HG03571 (cell line): Measurements from ENCODE around the gene GOLGA6L10.
"Not testable (repeated sequence)": the region's sequence is repeated elsewhere in the genome, so short reads cannot be mapped to it uniquely, and the experiment has no call there.

ENCODE experiments used
- ATAC-seq: cut with Tn5 transposase; IDR thresholded peaks from one replicate; pipeline ENCODE4 v1.9.1; 2021; ENCODE audit not compliant: unreplicated experiment

GOLGA6L10 gene, protein sequence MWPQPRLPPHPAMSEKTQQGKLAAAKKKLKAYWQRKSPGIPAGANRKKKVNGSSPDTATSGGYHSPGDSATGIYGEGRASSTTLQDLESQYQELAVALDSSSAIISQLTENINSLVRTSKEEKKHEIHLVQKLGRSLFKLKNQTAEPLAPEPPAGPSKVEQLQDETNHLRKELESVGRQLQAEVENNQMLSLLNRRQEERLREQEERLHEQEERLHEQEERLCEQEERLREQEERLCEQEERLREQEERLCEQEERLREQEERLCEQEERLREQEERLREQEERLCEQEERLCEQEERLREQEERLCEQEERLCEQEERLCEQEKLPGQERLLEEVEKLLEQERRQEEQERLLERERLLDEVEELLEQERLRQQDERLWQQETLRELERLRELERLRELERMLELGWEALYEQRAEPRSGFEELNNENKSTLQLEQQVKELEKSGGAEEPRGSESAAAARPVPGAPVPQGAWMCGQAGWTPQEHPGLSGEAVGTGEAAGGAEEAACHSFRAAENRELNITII

DNA sequence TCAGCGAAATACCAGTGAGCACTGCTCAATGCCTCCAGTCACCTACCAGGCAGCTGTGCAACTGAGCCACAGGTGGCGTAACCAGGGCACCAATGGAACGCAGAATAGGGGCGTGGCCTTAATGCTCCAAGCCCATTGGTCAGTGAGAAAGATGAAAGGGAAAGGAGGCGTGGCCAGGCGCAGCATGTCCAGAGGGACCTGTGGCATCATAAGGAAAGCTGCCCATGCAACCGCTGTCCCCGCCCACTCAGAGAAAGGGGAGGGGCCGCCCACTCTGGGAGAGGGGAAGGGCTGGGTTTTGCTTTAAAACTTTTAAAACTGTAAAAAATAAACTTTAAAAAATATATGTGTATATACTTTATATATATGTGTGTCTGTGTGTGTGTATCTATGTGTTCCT, at the start of gene GOLGA6L10:
Gene GOLGA6L10, minus strand, starts transcription at position 101 of the 400 bp plus-strand sequence. Its CDS starts 100 bp downstream, at position 1.
- not testable (repeated sequence) for ATAC-seq

DNA sequence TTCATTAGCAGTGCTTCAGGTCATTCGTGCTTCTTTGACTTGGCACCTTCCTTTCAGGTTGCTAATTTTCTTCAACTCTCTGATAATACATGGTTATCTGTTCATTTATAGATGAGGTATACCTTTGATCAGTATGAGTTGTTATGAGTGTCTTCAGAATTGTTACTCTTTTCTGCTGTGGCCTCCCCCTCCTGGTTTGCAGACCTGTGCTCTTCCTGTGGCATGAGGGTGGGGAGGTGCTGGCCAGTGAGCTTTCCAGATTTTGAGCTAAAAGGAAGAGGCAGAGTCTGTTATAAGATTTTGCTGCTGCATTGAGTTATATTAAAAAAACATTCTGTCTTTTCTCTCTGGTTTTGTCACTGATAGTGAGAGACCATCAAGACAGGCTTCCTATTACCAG, 49.5 kb upstream of the GOLGA6L10 start:
- ATAC-seq = no peak

DNA sequence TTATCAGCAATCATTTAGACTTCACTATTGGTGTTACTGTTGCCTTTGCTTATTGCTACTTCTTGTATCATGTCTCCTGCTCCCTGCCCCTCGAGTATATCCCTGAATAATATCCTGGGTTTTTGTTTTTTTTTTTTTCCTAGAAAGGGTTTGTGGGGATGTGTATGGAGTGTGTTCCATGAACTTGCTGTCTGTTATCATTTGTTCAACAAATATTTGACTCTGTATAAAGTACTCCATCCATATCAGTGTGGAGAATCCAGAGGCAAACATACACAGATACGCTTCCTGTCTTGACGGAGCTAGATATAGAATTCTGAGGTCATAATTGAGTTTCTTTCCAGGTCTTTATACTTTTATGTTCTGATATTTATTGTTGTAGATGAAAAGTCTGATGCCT, 48.5 kb upstream of the GOLGA6L10 start:
- no peak for ATAC-seq

DNA sequence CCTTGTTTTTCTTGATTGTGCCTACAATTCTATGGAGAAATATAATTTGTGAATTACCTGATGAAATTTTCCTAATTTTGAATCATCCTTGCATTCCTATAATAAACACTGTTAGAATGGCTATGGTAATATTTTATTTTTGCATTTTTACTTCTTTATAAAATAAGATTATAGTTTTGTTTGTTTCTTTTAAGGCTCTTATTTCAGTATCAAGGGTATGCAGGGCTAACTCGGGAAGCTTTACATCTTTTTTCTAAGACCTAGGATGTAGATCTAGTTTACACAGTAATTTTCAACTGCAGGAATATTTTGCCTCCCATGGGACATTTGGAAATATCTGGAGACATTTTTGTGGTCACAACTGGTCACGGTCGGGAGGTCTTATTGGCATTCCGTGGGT, 46.5 kb upstream of the GOLGA6L10 start:
- ATAC-seq = not testable (repeated sequence)

DNA sequence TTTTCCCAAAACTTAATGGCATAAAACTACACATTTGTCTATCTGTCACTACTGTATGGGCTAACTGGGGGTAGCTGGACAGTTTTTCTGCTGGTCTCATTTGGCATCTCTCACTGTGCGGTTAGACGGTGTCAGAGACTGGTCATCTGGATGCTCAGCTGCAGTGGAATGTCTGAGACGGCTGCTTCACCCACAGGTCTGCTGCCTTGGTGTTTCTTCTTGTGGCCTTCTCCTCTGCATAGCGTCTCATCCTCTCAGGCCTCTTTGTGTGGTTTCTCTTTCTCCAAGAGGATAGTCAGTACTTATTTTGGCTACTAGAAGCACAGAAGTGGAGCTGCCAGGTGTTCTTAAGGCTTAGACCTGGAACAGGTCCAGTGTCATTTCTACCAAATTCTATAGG, 44.4 kb upstream of the GOLGA6L10 start:
- no peak for ATAC-seq

DNA sequence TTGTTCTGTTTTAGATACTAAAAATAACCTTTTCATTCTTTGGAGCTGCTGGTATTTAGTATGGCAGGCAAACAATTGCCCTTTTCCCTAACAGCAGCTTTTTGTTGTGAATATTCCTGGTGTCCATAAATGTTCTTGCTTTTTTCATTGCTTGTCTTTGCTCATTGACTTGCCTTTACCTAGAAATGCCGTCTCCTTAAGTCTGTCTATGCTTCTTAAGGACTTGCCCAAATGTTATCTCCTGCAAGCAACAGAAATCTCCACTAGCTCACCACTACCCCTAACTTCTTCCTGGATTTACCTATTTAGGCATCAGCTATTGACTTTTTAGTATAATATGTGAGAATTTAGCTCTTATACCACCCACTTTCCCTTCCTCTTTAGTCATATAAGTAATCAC, 42.8 kb upstream of the GOLGA6L10 start:
- ATAC-seq = not testable (repeated sequence)

DNA sequence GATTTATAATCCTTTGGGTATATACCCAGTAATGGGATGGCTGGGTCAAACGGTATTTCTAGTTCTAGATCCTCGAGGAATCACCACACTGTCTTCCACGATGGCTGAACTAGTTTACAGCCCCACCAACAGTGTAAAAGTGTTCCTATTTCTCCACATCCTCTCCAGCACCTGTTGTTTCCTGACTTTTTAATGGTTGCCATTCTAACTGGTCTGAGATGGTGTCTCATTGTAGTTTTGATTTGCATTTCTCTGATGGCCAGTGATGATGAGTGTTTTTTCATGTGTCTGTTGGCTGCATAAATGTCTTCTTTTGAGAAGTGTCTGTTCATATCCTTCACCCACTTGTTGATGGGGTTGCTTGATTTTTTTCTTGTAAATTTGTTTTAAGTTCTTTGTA, 40.9 kb upstream of the GOLGA6L10 start:
- not testable (repeated sequence) for ATAC-seq

DNA sequence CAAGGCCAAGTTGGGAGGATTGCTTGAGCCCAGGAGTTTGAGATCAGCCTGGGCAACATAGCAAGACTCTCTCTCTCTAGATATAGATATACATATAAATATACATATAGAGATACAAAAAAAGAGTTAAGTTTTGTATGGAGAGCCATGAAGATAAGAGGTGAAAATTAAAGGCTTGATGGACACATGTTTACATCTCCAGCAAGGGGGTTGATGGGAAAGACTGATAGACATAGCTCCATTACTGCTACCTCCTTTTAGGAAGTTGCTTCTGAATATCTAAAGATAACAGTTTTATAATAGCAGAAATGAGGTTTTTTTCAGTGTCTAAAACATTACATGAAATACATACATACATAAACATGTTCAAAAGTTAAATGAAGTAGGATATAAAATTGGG, 37.9 kb upstream of the GOLGA6L10 start:
- not testable (repeated sequence) for ATAC-seq

DNA sequence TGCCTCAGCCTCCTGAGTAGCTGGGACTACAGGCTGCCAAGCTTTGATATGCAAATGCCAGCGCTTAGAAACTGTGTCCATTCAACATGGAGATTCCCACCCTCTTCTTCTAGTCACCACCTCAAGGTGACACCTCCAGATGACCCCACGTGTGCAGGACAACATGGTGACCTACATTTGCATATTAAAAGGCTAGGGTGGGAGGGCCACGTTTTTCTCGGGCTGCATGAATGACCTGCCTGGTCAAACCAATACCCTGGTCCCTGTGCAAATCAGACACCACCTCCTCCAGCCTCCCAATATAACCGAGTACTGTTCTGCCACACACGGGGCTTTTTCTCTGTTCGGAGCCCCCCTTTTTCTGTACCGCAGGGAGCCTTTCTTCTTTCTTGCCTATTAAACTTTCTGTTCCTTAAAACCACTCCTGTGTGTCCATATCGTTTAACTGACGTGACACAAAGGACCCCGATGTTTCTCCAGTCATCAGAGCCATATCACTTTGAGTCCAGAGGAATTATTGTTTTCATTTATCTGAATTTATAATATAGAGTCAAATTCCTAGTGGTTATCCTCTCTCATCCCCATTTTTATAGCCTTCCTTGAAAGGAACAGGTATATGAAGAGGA, 32.2 kb upstream of the GOLGA6L10 start:
- not testable (repeated sequence) for ATAC-seq

DNA sequence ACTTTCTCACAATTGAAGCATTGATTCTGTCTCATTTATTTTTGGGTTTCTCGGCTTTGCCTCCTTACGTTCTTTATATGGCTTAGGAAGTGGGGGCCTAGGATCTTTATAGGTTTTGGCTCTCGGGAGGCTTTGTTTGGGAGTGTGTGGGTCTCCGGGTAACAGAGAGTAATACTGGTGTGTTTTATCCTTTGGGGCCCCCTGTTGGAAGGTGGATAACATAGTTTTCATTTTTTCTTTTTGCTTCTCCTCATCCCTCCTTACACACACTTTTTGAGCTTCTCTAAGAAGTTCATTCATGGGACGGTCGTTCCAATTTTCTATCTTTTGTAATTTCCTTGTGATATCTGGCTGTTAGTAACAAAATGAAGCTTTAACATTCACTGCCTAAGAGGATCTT, 30.3 kb upstream of the GOLGA6L10 start:
- ATAC-seq = not testable (repeated sequence)

DNA sequence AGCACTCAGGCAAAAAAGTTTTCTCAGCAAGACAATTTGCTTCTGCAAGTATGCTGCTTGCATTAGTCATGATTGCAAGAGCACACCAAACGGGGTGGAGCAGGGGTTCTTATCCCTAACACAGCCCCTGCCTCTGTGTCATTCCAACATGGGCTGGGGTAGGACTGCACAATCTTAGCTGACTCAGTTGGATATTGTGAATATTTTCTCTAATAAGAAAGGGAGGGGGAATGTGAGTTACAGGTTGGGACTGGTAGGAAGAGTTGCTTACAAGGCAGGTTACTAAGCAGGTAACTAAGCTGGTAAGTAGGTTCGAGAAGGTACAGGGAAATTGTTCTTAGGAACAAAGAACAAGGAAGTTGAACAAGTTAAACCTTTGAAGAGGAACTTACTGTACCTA, 24.4 kb upstream of the GOLGA6L10 start:
- ATAC-seq = not testable (repeated sequence)

DNA sequence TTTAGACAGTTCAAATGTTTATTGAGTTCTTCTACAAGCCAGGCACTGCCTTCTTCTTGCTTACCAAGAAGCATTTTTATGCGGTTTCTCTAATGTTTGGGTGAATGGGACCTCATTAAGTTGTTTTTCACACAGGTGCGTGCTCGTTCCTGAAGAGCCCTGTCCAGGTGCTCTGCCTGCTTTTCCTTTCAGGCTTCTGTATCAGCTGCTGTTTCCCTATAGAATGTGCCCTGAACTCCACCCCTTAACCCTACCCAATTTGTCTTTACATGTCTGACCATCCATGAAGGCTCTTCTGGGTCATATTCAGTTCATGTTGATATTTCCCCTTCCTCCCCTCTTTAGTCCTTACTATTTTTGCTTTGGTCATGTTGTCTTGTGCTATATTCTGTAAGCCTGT, 22.4 kb upstream of the GOLGA6L10 start:
- ATAC-seq = no peak

DNA sequence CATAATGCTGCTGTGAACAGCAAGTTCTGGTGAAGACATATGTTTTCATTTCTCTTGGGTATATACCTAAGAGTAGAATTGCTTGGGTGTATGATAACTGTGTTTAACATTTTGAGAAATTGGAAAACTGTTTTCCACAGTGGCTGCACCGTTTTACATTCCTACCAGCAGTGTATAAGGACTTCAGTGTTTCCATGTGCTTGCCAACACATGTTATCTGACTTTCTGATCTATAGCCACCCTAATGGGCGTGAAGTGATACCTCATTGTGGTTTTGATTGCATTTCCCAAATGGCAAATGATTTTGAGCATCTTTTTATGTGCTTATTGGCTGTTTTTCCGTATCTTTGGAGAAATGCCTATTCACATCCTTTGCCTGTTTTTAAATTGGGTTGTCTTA, 18.5 kb upstream of the GOLGA6L10 start:
- ATAC-seq = not testable (repeated sequence)

DNA sequence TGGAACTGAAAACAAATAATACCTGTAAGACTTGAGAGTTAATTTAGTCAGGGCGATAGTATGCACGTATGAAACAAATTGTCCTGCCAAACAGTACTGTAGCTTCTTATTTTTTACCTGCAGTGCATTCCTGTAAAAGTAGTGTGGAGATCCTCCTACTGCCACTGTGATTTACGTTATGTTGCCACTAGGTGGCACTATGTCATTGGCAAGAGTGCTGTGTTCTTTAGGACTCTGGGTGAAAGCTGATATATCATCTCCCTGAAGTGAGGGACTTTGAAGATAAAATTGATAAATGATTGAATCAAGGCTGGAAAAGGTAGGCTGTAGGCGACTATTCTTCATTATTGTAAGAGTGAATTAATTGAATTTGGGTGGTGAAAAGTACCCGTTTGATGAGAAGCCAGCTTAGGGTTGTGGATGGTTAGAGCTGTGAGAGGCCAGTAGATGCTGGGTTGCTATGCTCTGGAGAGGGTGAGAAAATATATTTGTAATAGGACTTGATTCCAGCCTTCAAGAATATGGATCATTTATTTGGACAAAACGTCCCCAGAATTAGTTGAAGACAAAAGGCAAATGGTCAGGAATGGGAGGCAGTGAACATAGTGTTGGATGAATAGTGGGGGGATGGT, 16.5 kb upstream of the GOLGA6L10 start:
- ATAC-seq = peak; percentile 66

DNA sequence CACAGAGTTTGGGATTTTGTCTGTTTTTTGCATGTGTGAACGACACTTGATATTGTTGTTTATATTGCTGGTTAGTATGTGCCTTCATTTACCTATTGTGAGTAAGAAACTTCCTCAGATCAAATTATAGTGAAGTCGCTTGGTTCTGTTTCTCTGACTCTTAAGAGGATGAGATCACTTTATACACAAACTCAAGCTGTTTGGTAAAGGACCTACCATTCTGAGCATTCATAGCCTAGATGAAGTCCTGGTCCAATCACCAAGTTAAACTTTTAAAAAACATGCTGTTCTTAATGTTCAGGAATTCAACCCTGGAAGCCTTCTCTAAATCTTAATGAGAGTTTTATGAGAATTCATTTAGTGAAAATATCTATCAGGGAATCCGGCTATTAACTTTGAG, 15.3 kb upstream of the GOLGA6L10 start:
- ATAC-seq = not testable (repeated sequence)

DNA sequence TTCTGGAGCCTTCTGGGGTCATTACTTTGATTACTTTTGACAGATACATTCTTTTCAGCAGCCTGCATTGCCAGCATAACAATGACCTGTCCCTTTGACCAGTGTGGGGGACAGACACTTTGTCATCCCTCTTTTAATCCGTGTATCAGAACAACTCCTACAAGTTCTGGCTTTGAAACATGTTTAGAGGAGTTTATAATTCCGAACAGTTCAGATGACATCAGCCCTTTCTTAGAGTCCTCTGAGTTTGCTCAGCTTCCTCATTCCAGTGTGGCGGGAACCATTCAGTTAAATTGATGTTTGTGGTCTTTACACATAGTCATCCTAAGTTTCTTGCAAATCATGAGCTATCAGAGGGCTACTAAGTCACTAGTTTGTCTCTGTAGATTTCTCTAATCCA, 13.5 kb upstream of the GOLGA6L10 start:
- ATAC-seq = not testable (repeated sequence)

DNA sequence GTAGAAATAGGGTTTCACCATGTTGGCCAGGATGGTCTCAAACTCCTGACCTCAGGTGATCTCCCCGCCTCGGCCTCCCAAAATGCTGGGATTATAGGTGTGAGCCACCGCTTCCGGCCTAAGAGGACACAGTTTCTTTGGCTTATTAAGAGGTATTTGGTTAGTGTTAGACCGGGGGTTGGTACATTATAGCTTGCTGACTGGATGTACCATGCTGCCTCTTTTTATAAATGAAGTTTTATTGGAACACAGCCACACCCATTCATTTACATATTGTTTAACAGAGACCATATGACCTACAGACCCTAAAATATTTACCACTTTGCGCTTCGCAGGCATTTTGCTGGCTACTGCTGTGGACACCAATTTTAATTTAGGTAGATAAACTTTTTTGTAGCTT, 11.3 kb upstream of the GOLGA6L10 start:
- not testable (repeated sequence) for ATAC-seq

DNA sequence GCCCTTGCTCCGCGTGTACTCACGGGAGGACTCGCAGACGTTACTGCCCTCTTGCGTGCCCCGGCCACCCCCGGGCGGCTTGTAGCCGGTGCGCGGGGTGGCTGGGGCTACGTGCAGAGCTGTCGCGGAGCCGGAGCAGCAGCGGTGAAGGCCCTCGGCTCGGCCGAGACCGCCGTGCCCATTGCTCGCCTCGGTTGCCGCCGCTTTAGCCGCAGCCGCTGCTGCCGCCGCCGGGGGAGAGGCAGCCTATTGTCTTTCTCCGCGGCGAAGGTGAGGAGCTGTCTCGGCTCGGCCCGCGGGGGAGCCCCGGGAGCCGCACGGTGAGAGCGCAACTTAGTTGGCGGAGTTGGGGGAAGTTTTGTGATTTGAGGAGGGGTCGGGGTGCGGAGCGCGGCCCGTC, 5.8 kb upstream of the GOLGA6L10 start:
- not testable (repeated sequence) for ATAC-seq

DNA sequence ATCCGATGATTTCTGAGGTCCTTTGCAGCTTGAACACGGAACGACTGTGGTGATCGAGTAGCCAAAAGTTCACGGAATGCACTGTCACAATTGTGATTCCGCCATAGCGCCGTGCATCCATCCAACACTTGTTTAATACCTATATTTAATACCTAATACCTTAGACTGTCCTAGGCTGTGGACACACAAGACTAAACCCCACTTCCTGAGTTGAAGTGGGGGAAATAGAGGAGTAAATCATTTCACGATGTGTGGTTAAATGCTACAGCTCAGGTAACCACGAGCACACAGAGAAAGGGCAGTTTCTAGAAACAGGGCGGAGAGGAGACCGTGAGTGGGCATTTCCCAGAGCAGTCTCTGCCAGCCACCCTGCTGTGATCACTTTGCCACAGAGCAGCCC, 5.3 kb upstream of the GOLGA6L10 start:
- not testable (repeated sequence) for ATAC-seq

DNA sequence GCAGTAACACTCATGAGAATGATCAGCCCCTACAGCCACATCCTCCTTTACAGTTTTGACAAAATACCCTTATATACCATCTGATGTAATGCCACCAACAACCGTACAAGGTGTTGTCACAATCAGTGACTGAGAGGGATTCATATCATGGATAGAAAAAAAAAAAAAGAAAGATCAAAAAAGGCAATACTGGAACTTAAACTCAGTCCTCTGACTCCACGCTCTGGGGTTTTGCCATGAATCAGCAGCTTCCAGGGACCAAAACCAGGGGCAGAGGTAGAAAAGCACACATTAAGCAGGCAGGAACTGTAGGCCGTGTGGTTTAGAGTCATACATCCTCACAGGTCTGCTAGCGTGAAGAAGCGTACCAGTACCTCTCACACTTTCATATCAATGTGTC, 1.6 kb downstream of the GOLGA6L10 start:
- not testable (repeated sequence) for ATAC-seq

DNA sequence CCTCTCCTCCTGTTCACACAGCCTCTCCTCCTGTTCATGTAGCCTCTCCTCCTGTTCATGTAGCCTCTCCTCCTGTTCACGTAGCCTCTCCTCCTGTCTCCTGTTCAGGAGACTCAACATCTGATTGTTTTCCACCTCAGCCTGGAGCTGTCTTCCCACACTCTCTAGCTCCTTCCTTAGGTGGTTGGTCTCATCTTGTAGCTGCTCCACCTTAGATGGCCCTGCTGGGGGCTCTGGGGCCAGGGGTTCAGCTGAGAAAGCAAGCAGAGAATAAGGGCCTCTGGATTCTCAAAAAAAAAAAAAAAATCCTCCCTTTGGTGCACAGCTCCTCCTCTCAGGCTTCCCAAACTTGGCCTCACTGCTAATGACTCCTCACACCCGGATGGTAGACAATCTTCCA, 4.1 kb downstream of the GOLGA6L10 start:
- not testable (repeated sequence) for ATAC-seq

DNA sequence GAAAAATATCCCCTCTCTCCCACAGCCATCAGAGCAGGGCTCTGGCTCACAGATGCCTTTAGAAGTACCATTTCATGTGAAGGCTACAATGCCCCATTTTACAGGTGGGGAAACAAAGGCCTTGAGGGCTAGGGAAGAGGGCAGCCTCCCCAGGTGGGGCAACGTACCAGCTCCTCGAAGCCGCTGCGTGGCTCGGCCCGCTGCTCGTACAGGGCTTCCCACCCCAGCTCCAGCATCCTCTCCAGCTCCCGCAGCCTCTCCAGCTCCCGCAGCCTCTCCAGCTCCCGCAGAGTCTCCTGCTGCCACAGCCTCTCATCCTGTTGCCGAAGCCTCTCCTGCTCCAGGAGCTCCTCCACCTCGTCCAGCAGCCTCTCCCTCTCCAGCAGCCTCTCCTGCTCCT, 4.9 kb downstream of the GOLGA6L10 start:
- ATAC-seq = not testable (repeated sequence)
